Activated T-helper 17 cell treated with anti-CD3 and anti-CD28 coated beads, Interleukin-2, amount 50 U/mL, for 72 hours (primary cell): ENCODE results near the gene PCDHB8. TPM values are rescaled to one million over a fixed set of nuclear protein-coding genes. Genes with fewer than 3 reads are reported as not detected.
"Not testable (repeated sequence)": the region's sequence is repeated elsewhere in the genome, so short reads cannot be mapped to it uniquely, and the experiment has no call there.

Source experiments
- ATAC-seq: fragments of 150-1000 bp; cut with Tn5 transposase; replicated peaks from 2 replicates; pipeline ENCODE4 v1.10.0; 2021; ENCODE audit warnings: mild to moderate bottlenecking, moderate library complexity
- H3K27ac Mint-ChIP-seq: one replicate; pipeline ENCODE4 v1.8.0; 2022; ENCODE audit warnings: mixed read lengths
- H3K27me3 Mint-ChIP-seq: one replicate; pipeline ENCODE4 v1.8.0; 2022; ENCODE audit warnings: mixed read lengths
- H3K36me3 Mint-ChIP-seq: one replicate; pipeline ENCODE4 v1.8.0; 2022; ENCODE audit warnings: low read depth, mild to moderate bottlenecking, mixed read lengths
- H3K4me1 Mint-ChIP-seq: one replicate; pipeline ENCODE4 v1.8.0; 2022; ENCODE audit warnings: mixed read lengths
- H3K4me3 Mint-ChIP-seq: one replicate; pipeline ENCODE4 v1.8.0; 2022; ENCODE audit warnings: mild to moderate bottlenecking, mixed read lengths
- H3K9me3 Mint-ChIP-seq: one replicate; pipeline ENCODE4 v1.8.0; 2022; ENCODE audit warnings: mixed read lengths
- total RNA-seq, 2 donors: library from RNA; stranded (reverse); gene quantifications; one replicate each; pipeline ENCODE4 v1.2.3, GENCODE V29; 2022

The PCDHB8 gene
- total RNA-seq = not detected

DNA sequence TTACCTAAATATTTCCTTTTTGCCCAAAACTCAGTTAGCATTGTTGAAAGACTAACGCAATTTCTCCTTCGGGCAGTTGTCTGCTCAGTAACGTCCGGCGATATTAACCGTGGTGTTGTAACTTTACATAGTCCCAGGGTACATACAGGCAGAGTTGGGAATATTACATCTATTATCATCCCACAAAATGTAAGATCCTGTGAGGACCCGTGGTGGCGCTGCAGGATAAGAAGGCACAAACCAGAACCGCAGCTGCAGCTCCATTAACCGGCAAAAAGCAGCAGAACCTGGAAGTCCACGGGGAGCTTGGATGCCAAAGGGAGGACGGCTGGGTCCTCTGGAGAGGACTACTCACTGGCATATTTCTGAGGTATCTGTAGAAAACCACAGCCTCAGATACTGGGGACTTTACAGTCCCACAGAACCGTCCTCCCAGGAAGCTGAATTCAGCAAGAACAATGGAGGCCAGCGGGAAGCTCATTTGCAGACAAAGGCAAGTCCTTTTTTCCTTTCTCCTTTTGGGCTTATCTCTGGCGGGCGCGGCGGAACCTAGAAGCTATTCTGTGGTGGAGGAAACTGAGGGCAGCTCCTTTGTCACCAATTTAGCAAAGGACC is at the start of gene PCDHB8:
Gene PCDHB8 (plus strand): TSS at position 214 of the 615 bp plus-strand sequence. CDS start 245 bp downstream, at position 459.
- not testable (repeated sequence) for H3K9me3 Mint-ChIP-seq, H3K4me1 Mint-ChIP-seq, ATAC-seq, H3K4me3 Mint-ChIP-seq, H3K27ac Mint-ChIP-seq, H3K36me3 Mint-ChIP-seq
- peaks cover 23% of the 10 kb centered on the region for H3K27me3 Mint-ChIP-seq

DNA sequence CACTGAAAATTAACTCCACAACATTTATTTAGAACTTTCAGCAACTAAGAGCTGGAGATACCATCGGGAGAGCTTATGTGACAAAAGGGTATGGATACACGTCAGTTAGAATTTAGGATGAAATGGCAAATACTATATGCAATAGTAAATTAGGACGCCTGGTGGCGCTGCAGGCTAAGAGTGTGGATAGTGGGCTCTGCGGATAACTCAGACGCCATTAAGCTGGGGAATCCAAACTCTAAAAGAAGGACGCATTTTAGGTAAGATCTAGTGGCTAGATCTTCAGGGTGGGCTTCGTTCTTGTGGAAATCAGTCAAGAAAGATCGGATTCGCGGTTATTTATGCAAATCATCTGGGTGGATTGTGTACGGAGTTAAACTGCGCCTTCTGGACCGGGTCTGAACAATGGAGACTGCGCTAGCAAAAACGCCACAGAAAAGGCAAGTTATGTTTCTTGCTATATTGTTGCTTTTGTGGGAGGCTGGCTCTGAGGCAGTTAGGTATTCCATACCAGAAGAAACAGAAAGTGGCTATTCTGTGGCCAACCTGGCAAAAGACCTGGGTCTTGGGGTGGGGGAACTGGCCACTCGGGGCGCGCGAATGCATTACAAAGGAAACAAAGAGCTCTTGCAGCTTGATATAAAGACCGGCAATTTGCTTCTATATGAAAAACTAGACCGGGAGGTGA is 42.4 kb upstream of the PCDHB8 start, which contains the start of gene PCDHB5:
Gene PCDHB5 (plus strand): TSS at position 177 of the 688 bp plus-strand sequence. CDS start 229 bp downstream, at position 406.
- H3K4me1 Mint-ChIP-seq = no peaks in the 10 kb centered on the region
- H3K27me3 Mint-ChIP-seq = peaks cover 5% of the 10 kb centered on the region
- no peak for ATAC-seq
- no peaks in the 10 kb centered on the region for H3K36me3 Mint-ChIP-seq
- H3K9me3 Mint-ChIP-seq = peaks cover 19% of the 10 kb centered on the region
- no peak within 1 kb of the TSS for H3K27ac Mint-ChIP-seq
- peak within 1 kb of the TSS; percentile 57 for H3K4me3 Mint-ChIP-seq

DNA sequence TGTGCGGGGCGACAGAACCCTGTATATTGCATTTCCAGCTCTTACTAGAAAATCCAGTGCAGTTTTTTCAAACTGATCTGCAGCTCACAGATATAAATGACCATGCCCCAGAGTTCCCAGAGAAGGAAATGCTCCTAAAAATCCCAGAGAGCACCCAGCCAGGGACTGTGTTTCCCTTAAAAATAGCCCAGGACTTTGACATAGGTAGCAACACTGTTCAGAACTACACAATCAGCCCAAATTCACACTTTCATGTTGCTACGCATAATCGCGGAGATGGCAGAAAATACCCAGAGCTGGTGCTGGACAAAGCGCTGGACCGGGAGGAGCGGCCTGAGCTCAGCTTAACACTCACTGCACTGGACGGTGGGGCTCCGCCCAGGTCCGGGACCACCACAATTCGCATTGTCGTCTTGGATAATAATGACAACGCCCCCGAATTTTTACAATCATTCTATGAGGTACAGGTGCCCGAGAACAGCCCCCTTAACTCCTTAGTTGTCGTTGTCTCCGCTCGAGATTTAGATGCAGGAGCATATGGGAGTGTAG is 41.8 kb upstream of the PCDHB8 start:
- peaks cover 5% of the 10 kb centered on the region for H3K27me3 Mint-ChIP-seq
- H3K36me3 Mint-ChIP-seq = no peaks in the 10 kb centered on the region
- H3K27ac Mint-ChIP-seq = no peak overlapping the region
- peaks cover 19% of the 10 kb centered on the region for H3K9me3 Mint-ChIP-seq
- H3K4me3 Mint-ChIP-seq = peak overlapping the region; percentile 57
- no peaks in the 10 kb centered on the region for H3K4me1 Mint-ChIP-seq
- ATAC-seq = no peak

DNA sequence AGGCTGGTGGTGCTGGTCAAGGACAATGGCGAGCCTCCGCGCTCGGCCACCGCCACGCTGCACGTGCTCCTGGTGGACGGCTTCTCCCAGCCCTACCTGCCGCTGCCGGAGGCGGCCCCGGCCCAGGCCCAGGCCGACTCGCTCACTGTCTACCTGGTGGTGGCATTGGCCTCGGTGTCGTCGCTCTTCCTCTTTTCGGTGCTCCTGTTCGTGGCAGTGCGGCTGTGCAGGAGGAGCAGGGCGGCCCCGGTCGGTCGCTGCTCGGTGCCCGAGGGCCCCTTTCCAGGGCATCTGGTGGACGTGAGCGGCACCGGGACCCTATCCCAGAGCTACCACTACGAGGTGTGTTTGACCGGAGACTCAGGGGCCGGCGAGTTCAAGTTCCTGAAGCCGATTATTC is 40.2 kb upstream of the PCDHB8 start:
- not testable (repeated sequence) for H3K4me1 Mint-ChIP-seq, ATAC-seq, H3K36me3 Mint-ChIP-seq, H3K27ac Mint-ChIP-seq, H3K27me3 Mint-ChIP-seq, H3K4me3 Mint-ChIP-seq
- peaks cover 16% of the 10 kb centered on the region for H3K9me3 Mint-ChIP-seq

DNA sequence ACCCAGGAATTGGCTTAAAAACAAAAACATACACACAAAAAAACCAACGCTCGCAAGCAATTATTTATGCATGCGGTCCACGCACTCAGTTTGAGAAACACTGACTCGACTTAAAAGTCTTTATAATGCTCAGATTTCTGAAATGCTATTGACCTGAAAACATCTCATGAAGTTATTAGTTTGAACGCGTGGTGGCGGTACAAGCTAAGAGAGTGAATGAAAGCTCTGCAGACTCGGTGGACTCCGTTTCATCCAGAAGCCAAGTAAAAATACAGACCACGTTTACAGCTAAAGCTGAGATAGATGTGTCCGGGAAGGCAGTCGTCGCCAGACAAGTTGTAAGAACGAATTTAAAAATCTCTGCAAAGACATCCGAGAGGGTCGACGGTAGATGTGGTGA is 27.8 kb upstream of the PCDHB8 start, which contains the start of gene PCDHB6:
Gene PCDHB6 (plus strand): TSS at position 246 of the 400 bp plus-strand sequence. CDS start 201 bp downstream, outside the sequence.
- Mint-ChIP-seq H3K4me3 (peak within 1 kb of the TSS; percentile 14), H3K27ac (no peak within 1 kb of the TSS), H3K36me3 (no peaks in the 10 kb centered on the region), H3K4me1 (no peaks in the 10 kb centered on the region), H3K27me3 (peaks cover 30% of the 10 kb centered on the region), H3K9me3 (peaks cover 9% of the 10 kb centered on the region)
- no peak for ATAC-seq

DNA sequence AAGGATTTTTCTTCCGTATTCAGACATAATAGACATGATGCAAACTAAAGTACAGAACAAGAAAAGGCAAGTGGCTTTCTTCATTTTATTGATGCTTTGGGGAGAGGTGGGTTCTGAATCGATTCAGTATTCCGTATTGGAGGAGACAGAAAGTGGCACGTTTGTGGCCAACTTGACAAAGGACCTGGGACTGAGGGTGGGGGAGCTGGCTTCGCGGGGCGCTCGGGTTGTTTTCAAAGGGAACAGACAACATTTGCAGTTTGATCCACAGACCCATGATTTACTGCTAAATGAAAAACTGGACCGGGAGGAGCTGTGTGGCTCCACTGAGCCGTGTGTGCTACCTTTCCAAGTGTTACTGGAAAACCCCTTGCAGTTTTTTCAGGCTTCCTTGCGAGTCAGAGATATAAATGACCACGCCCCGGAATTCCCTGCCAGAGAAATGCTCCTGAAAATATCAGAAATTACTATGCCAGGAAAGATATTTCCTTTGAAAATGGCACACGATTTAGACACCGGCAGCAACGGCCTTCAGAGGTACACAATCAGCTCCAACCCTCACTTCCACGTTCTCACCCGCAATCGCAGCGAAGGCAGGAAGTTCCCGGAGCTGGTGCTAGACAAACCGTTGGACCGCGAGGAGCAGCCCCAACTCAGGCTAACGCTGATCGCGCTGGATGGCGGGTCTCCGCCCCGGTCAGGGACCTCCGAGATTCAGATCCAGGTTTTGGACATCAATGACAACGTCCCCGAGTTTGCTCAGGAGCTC is 27.2 kb upstream of the PCDHB8 start:
- Mint-ChIP-seq H3K36me3 (no peaks in the 10 kb centered on the region), H3K27ac (no peak overlapping the region), H3K27me3 (peaks cover 27% of the 10 kb centered on the region), H3K9me3 (peaks cover 9% of the 10 kb centered on the region), H3K4me1 (no peaks in the 10 kb centered on the region), H3K4me3 (peak overlapping the region; percentile 14)
- ATAC-seq = no peak

DNA sequence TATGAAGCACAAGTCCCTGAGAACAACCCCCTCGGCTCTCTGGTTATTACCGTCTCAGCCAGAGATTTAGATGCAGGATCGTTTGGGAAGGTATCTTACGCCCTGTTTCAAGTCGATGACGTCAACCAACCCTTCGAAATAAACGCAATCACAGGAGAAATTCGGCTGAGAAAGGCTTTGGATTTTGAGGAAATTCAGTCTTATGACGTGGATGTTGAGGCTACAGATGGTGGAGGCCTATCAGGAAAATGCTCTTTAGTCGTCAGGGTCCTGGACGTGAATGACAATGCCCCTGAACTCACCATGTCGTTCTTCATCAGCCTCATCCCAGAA is 26.6 kb upstream of the PCDHB8 start:
- Mint-ChIP-seq H3K27ac (no peak overlapping the region), H3K27me3 (peaks cover 31% of the 10 kb centered on the region), H3K4me1 (no peaks in the 10 kb centered on the region), H3K36me3 (no peaks in the 10 kb centered on the region), H3K9me3 (peaks cover 9% of the 10 kb centered on the region), H3K4me3 (no peak overlapping the region)
- no peak for ATAC-seq

DNA sequence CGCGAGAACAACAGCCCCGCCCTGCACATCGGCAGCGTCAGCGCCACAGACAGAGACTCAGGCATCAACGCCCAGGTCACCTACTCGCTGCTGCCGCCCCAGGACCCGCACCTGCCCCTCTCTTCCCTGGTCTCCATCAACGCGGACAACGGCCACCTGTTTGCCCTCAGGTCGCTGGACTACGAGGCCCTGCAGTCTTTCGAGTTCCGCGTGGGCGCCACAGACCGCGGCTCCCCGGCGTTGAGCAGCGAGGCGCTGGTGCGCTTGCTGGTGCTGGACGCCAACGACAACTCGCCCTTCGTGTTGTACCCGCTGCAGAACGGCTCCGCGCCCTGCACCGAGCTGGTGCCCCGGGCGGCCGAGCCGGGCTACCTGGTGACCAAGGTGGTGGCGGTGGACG is 26.0 kb upstream of the PCDHB8 start:
- H3K27me3 Mint-ChIP-seq = peaks cover 35% of the 10 kb centered on the region
- H3K36me3 Mint-ChIP-seq, ATAC-seq, H3K9me3 Mint-ChIP-seq, H3K4me1 Mint-ChIP-seq, H3K4me3 Mint-ChIP-seq, H3K27ac Mint-ChIP-seq: not testable (repeated sequence)

DNA sequence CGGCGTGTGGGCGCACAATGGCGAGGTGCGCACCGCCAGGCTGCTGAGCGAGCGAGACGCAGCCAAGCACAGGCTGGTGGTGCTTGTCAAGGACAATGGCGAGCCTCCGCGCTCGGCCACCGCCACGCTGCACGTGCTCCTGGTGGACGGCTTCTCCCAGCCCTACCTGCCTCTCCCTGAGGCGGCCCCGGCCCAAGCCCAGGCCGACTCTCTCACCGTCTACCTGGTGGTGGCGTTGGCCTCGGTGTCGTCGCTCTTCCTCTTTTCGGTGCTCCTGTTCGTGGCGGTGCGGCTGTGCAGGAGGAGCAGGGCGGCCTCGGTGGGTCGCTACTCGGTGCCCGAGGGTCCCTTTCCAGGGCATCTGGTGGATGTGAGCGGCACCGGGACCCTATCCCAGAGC is 25.5 kb upstream of the PCDHB8 start:
- not testable (repeated sequence) for H3K4me1 Mint-ChIP-seq

DNA sequence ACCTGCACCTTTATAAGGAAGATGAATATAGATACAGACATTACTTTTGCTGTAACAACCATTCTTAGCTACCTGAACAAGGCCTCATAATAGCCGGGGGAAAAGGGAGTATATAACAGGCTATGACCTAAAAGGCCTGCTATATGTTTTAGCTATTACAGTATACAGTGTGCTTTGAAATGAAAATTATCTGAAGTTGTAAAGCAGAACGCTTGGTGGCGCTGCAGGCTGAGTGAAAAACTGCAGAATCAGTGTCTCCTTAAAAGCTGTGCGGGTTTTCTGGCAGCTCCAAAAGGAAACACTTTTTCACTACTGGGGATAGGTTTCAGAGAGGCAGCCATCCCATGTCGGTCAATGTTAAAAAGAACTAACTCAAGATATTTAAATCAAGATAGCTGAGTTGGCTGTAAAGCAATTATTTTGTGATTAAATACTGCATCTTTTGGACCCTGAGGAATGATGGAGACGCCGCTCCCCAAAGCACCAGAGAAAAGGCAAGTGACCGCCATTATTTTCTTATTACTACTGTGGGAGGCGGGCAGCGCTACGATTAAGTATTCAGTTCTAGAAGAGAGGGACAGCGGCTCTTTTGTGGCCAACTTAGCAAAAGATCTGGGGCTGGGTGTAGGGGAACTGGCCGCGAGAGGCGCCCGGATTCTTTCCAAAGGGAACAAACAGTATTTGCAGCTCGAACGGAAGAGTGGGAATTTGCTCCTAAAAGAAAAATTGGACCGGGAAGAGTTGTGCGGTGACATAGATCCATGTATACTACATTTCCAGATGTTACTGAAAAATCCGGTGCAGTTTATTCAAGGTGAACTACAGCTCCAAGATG is 21.8 kb upstream of the PCDHB8 start:
- Mint-ChIP-seq H3K9me3 (peaks cover 7% of the 10 kb centered on the region), H3K27me3 (peaks cover 41% of the 10 kb centered on the region), H3K4me3 (no peak overlapping the region), H3K4me1 (no peaks in the 10 kb centered on the region), H3K36me3 (no peaks in the 10 kb centered on the region), H3K27ac (no peak overlapping the region)
- no peak for ATAC-seq

More for the DNA sequence above, 25.5 kb upstream of the PCDHB8 start:
- not testable (repeated sequence) for H3K4me3 Mint-ChIP-seq, ATAC-seq, H3K27ac Mint-ChIP-seq, H3K9me3 Mint-ChIP-seq, H3K36me3 Mint-ChIP-seq
- peaks cover 38% of the 10 kb centered on the region for H3K27me3 Mint-ChIP-seq

DNA sequence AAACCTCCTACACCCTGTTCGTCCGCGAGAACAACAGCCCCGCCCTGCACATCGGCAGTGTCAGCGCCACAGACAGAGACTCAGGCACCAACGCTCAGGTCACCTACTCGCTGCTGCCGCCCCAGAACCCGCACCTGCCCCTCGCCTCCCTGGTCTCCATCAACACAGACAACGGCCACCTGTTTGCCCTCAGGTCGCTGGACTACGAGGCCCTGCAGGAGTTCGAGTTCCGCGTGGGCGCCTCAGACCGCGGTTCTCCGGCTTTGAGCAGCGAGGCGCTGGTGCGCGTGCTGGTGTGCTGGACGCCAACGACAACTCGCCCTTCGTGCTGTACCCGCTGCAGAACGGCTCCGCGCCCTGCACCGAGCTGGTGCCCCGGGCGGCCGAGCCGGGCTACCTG is 20.2 kb upstream of the PCDHB8 start:
- not testable (repeated sequence) for ATAC-seq, H3K4me3 Mint-ChIP-seq, H3K9me3 Mint-ChIP-seq, H3K36me3 Mint-ChIP-seq, H3K27ac Mint-ChIP-seq, H3K4me1 Mint-ChIP-seq
- H3K27me3 Mint-ChIP-seq = peaks cover 40% of the 10 kb centered on the region

DNA sequence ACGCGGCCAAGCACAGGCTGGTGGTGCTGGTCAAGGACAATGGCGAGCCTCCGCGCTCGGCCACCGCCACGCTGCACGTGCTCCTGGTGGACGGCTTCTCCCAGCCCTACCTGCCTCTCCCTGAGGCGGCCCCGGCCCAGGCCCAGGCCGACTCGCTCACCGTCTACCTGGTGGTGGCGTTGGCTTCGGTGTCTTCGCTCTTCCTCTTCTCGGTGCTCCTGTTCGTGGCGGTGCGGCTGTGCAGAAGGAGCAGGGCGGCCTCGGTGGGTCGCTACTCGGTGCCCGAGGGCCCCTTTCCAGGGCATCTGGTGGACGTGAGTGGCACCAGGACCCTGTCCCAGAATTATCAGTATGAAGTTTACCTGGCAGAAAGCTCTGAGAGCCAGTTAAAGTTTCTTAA is 19.7 kb upstream of the PCDHB8 start:
- not testable (repeated sequence) for H3K36me3 Mint-ChIP-seq, H3K9me3 Mint-ChIP-seq, H3K27ac Mint-ChIP-seq, ATAC-seq, H3K4me3 Mint-ChIP-seq, H3K4me1 Mint-ChIP-seq
- peaks cover 37% of the 10 kb centered on the region for H3K27me3 Mint-ChIP-seq

DNA sequence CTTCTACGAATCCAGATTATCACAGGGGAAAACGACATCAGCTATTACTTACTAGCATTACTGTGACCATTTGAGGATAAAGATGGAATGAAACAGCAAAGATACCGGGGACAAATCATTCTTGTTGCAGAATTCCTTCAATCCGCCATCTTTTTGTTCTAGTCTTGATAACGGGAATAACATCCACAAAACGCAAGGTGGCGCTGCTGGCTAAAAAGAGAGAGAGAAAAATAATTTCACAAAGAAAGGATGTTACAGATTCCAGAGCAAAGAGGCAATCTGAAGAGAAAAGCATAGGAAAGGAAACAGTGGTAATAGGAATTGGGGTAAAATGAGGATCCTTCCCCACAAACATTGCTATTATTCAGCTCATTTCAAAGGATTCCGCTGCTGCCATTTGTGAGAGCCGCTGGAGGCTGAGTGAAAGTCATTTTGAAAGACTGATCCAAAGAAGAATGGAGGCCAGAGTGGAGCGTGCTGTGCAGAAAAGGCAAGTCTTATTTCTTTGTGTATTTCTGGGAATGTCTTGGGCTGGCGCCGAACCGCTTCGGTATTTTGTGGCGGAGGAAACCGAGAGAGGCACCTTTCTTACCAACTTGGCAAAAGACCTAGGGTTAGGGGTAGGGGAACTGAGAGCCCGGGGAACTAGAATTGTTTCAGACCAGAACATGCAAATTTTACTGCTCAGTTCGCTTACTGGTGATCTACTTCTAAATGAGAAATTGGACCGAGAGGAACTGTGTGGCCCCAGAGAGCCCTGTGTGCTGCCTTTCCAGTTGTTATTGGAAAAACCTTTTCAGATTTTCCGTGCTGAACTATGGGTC is 5.0 kb upstream of the PCDHB8 start, which contains the start of gene PCDHB7:
Gene PCDHB7 (plus strand): TSS at position 264 of the 824 bp plus-strand sequence. CDS start 192 bp downstream, at position 456.
- H3K4me1 Mint-ChIP-seq = peaks cover 6% of the 10 kb centered on the region
- no peaks in the 10 kb centered on the region for H3K36me3 Mint-ChIP-seq
- H3K27ac Mint-ChIP-seq = no peak within 1 kb of the TSS
- H3K4me3 Mint-ChIP-seq = no peak within 1 kb of the TSS
- H3K9me3 Mint-ChIP-seq = peaks cover 3% of the 10 kb centered on the region
- peaks cover 31% of the 10 kb centered on the region for H3K27me3 Mint-ChIP-seq
- no peak for ATAC-seq
